Ectodermal cell (in vitro differentiated cells): Measurements from ENCODE around the gene PPP1R27.
A peak's percentile ranks its signal among the peaks of the same experiment; 100 is the strongest.
"Not testable (repeated sequence)": the region's sequence is repeated elsewhere in the genome, so short reads cannot be mapped to it uniquely, and the experiment has no call there.

ENCODE experiments used
- H3K27ac ChIP-seq: 2 replicates; pipeline ENCODE4 v1.7.0; 2013; ENCODE audit warnings: mild to moderate bottlenecking, low read depth, low read length; ENCODE audit not compliant: insufficient read depth, poor library complexity, severe bottlenecking
- H3K27me3 ChIP-seq: 2 replicates; pipeline ENCODE4 v1.7.0; 2013; ENCODE audit warnings: mild to moderate bottlenecking, low read length; ENCODE audit not compliant: insufficient read depth, control insufficient read depth, poor library complexity, severe bottlenecking
- H3K36me3 ChIP-seq: one replicate; pipeline ENCODE4 v1.7.0; 2013; ENCODE audit warnings: low read length; ENCODE audit not compliant: control insufficient read depth, insufficient read depth
- H3K4me1 ChIP-seq: one replicate; pipeline ENCODE4 v1.7.0; 2013; ENCODE audit warnings: low read length; ENCODE audit not compliant: control insufficient read depth, insufficient read depth
- H3K4me3 ChIP-seq: 2 replicates; pipeline ENCODE4 v1.7.0; 2013; ENCODE audit warnings: low read depth, low read length, control low read depth; ENCODE audit not compliant: insufficient read depth
- H3K9me3 ChIP-seq: 2 replicates; pipeline ENCODE4 v1.7.0; 2013; ENCODE audit warnings: mild to moderate bottlenecking, low read length, moderate library complexity; ENCODE audit not compliant: control insufficient read depth
- WGBS, 2 experiments: methylation state at CpG; one replicate each; pipeline ENCODE4 v1.1.7; 2013; ENCODE audit warnings: missing lambda C conversion rate in 2 of 2; 5-methylcytosine and 5-hydroxymethylcytosine counted together

Gene PPP1R27

DNA sequence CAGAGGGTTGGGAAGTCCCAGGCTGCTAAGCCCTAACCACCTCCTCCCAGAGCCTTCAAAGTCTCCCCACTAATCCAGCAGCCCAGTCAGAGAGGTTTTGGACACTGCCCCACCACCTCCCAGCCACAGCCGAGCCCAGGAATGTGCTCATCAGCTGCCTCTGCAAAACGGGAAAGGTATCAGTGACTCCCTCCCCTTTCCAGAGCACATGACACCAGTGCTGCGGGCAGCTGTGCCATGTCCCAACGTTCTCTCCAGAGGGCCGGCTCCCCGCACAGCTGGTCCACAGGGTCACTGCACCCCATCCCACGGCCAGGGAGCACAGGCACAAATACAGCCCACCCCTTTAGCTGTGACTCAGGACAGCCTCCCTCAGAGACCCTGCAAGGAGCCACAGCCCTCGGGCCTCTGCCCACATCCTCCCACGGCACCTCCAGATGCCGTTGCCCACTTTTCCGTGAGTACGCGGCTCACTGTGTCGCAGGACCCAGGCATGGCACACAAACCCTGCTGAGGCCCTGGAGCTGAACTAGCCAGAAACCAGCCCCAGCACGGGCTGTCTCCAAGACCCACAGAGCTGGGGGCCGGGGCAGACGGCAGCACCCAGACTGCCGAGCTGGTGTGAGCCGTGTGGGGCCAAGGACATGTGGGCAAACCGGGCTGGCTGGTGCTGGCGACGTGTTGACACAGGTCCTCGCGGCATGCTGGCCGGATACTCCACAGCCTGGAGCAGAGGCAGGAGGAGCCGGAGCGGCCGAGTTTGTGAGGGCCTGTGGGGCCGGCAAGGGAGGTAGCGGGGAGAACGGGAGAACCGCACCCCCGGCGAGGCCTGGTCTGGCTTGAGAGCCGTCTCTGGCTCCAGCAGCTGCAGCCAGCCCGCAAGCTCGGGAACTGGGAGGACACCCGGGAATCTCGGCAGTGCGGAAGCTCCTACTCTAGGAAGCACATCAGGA is 6.3 kb upstream of the PPP1R27 start:
- WGBS, 2 experiments: 89 to 90% methylated on average over 40 of the region's 40 CpGs
- H3K4me1 ChIP-seq: peaks cover 6% of the 10 kb centered on the region
- no peak overlapping the region for H3K27ac ChIP-seq
- H3K36me3 ChIP-seq: peaks cover 27% of the 10 kb centered on the region
- no peaks in the 10 kb centered on the region for H3K27me3 ChIP-seq
- no peaks in the 10 kb centered on the region for H3K9me3 ChIP-seq
- no peak overlapping the region for H3K4me3 ChIP-seq

DNA sequence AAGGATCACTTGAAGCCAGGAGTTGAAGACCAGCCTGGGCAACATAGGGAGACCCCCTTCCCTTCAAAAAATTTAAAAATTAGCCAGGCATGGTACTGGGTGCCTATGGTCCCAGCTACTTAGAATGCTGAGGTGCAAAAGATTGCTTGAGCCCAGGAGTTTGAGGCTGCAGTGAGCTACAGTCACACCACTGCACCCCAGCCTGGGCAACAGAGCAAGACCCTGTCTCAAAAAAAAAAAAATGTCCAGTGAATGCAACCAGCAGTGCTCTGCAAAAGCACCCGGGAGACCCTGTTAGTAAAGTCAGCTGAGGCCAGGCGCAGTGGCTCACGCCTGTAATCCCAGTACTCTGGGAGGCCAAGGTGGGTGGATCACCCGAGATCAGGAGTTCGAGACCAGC is 5.2 kb upstream of the PPP1R27 start:
- H3K9me3 ChIP-seq, H3K27ac ChIP-seq, H3K4me1 ChIP-seq, H3K27me3 ChIP-seq, H3K4me3 ChIP-seq: not testable (repeated sequence)
- peaks cover 18% of the 10 kb centered on the region for H3K36me3 ChIP-seq
- 96 to 98% methylated on average over 5 of the region's 5 CpGs for WGBS, 2 experiments

- Histone ChIP-seq H3K4me1 (peaks cover 6% of the 10 kb centered on the region), H3K4me3 (no peak overlapping the region), H3K27ac (no peak overlapping the region), H3K27me3 (no peaks in the 10 kb centered on the region), H3K36me3 (peaks cover 10% of the 10 kb centered on the region), H3K9me3 (no peaks in the 10 kb centered on the region)
- WGBS, 2 experiments: 93% methylated on average over 15 of the region's 15 CpGs
These were observed 4.5 kb upstream of the PPP1R27 start for GRCh38 chr17:81839301-81839700.

GRCh38 chr17:81838753-81839255 is 4.0 kb upstream of the PPP1R27 start:
- H3K36me3 ChIP-seq: peaks cover 6% of the 10 kb centered on the region
- WGBS, 2 experiments: 72 to 77% methylated on average over 17 of the region's 17 CpGs
- H3K4me3 ChIP-seq: no peak overlapping the region
- no peaks in the 10 kb centered on the region for H3K27me3 ChIP-seq
- H3K9me3 ChIP-seq: no peaks in the 10 kb centered on the region
- H3K4me1 ChIP-seq: peaks cover 6% of the 10 kb centered on the region
- H3K27ac ChIP-seq: no peak overlapping the region

DNA sequence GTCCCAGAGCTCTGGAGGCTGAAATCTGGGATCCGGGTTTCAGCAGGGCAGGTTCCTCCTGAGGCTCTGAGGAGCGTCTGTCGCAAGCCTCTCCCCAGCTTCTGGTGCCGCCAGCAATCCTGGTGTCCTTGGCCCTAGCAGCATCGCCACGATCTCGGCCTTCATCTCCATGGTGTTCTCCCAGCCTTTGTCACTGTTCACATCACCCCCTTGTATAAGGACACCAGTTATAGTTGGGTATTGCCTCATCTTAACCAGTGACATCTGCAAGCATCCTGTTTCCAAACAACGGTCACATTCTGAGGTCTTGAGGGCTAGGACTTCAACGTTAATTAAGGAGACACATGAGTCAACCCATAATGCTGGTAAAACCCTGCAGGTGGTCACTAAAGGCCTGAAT is 2.8 kb upstream of the PPP1R27 start:
- WGBS, 2 experiments: 89 to 90% methylated on average over 9 of the region's 9 CpGs
- H3K4me3 ChIP-seq: no peak overlapping the region
- H3K9me3 ChIP-seq: no peaks in the 10 kb centered on the region
- H3K36me3 ChIP-seq: peaks cover under 1% of the 10 kb centered on the region
- peaks cover 6% of the 10 kb centered on the region for H3K4me1 ChIP-seq
- no peaks in the 10 kb centered on the region for H3K27me3 ChIP-seq
- H3K27ac ChIP-seq: no peak overlapping the region

GRCh38 chr17:81833921-81834830 is 674 bp downstream of the PPP1R27 start:
- H3K36me3 ChIP-seq: no peaks in the 10 kb centered on the region
- H3K9me3 ChIP-seq: no peaks in the 10 kb centered on the region
- peak overlapping the region; percentile 84 for H3K27ac ChIP-seq
- 88% methylated on average over 31 of the region's 31 CpGs for WGBS, 2 experiments
- H3K4me1 ChIP-seq: peaks cover 12% of the 10 kb centered on the region
- H3K4me3 ChIP-seq: peak overlapping the region; percentile 79
- H3K27me3 ChIP-seq: no peaks in the 10 kb centered on the region

DNA sequence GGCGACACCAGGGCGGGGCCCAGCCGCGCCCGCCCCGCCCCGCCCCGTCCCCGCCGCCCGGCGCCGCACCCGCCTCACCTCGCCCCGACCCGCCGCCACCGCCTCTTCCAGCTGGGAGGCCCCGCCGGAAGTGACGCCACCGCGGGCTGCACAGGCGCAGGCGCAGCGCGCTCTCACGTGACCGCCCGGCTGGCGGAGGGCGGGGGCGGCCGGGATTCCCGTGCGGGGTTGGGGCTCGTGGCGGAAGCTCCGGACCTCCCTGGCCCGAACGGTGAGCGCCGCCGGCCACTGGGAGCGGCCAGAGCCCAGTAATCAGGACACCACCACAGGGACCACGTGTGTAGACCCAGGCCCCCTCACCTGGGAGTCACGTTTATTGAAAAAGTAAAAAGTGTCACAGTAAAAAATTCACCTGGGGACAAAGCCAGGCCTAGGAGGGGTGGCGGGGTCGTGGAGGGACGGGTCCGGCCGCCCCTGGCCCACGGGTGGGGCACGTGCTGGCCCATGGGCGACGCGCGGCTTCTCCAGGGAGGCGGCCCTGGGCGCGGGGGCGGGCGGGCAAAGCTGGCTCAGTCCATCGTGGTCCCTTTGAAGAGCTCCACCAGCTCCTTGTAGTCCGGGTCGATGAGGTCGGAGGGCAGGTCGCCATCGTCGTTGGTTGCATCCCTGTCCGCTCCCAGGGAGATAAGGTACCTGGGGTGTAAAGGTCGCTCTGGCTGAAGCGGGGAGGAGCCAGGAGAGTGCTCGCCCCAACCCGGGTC is 1.5 kb downstream of the PPP1R27 start, which contains the start of gene MCRIP1:
Gene MCRIP1 (minus strand): TSS at position 132 of the 761 bp plus-strand sequence. CDS start 8,785 bp downstream, outside the sequence.
- 1% methylated on average over 76 of the region's 76 CpGs for WGBS, 2 experiments

GRCh38 chr17:81832608-81833159 is 2.2 kb downstream of the PPP1R27 start:
- H3K27ac ChIP-seq: peak overlapping the region; percentile 16
- 1% methylated on average over 65 of the region's 65 CpGs for WGBS, 2 experiments
- H3K4me1 ChIP-seq: peaks cover 12% of the 10 kb centered on the region
- H3K27me3 ChIP-seq: no peaks in the 10 kb centered on the region
- H3K9me3 ChIP-seq: no peaks in the 10 kb centered on the region
- H3K4me3 ChIP-seq: peak overlapping the region; percentile 78
- H3K36me3 ChIP-seq: no peaks in the 10 kb centered on the region

More for the DNA sequence above, 1.5 kb downstream of the PPP1R27 start, which contains the start of gene MCRIP1:
- peak within 1 kb of the TSS; percentile 84 for H3K27ac ChIP-seq
- H3K36me3 ChIP-seq: no peaks in the 10 kb centered on the region
- H3K27me3 ChIP-seq: no peaks in the 10 kb centered on the region
- no peaks in the 10 kb centered on the region for H3K9me3 ChIP-seq
- H3K4me1 ChIP-seq: peaks cover 12% of the 10 kb centered on the region
- H3K4me3 ChIP-seq: peak within 1 kb of the TSS; percentile 79

DNA sequence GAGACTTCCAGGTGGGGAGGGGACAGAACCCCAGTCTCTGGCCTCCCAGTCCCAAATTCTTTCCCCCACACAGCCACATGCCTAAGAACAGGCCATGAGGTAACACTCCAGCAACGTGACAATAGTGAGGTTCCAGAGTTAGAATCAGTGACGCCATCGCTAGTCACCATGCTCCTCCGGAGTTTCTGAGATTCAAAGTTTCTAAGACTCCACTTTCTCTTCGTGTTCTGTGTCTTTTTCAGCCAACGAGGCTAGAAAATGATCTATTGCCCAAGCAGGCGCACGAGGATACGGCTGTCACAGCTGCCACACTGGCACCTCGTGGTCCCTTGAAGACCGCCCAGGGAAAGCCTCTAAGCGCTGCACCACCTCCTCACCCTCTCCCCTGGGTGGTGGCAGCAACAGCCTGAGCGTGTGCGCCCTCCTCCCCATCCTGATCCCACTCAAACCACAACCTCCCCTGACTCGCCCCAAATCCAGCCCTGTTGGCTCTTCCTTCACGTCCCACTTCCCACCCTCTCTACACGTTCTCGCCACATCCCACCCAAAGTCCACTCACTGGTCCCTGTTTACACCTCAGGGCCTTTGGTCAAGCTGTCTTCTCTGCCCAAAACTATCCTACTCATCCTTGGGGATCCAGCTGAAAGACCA is 2.8 kb downstream of the PPP1R27 start:
- H3K27me3 ChIP-seq: no peaks in the 10 kb centered on the region
- H3K9me3 ChIP-seq: no peaks in the 10 kb centered on the region
- no peaks in the 10 kb centered on the region for H3K36me3 ChIP-seq
- peaks cover 12% of the 10 kb centered on the region for H3K4me1 ChIP-seq
- 63 to 64% methylated on average over 18 of the region's 18 CpGs for WGBS, 2 experiments
- H3K4me3 ChIP-seq: peak overlapping the region; percentile 78
- H3K27ac ChIP-seq: no peak overlapping the region
